ENCODE measurements around the gene GJA8. TPM values are rescaled to one million over a fixed set of nuclear protein-coding genes. Genes with fewer than 3 reads are reported as not detected.

Gene GJA8
- total RNA-seq = not detected in 2 replicates

GRCh38 chr1:147902253-147902845 is at the start of gene GJA8:
Gene GJA8, plus strand, starts transcription at chr1:147902795. Its CDS starts 5,161 bp downstream, at chr1:147907956.

GRCh38 chr1:147928236-147929132 is 25.9 kb downstream of the GJA8 start, which contains the start of gene GPR89B:
Gene GPR89B, plus strand, starts transcription at chr1:147928420. Its CDS starts 117 bp downstream, at chr1:147928537.

Other genes with a start within 250 kb of the GJA8 start
- 3.4 and 6.4 TPM in 2 replicates for gene ACP6, start 232.3 kb upstream of the GJA8 start, total RNA-seq
- 0.44 and 0.50 TPM in 2 replicates for gene GJA5, start 142.2 kb upstream of the GJA8 start, total RNA-seq
- 23.4 and 25.5 TPM in 2 replicates for gene GPR89B, start 25.6 kb downstream of the GJA8 start, total RNA-seq
- 5.5 and 7.0 TPM in 2 replicates for gene NBPF11, start 249.5 kb downstream of the GJA8 start, total RNA-seq

All from uterine smooth muscle cell (primary cell).